Activated CD4-positive, alpha-beta T cell treated with anti-CD3 and anti-CD28 coated beads, Interleukin-2, amount 50 U/mL, for 1 hour (primary cell): ENCODE data around the gene POC1A.
"Not testable (repeated sequence)": the region's sequence is repeated elsewhere in the genome, so short reads cannot be mapped to it uniquely, and the experiment has no call there.

Experiments used
- DNase-seq: peaks from one replicate; pipeline ENCODE4 v3.0.0-alpha.2; 2020

Gene POC1A

GRCh38 chr3:52041118-52041731 is 113.0 kb downstream of the POC1A start:
- DNase-seq, result no peak

- DNase-seq, result no peak
Observed at GRCh38 chr3:52040600-52040999, 113.6 kb downstream of the POC1A start.

- DNase-seq, result no peak
Observed at GRCh38 chr3:52039846-52040245, 114.4 kb downstream of the POC1A start.

DNA sequence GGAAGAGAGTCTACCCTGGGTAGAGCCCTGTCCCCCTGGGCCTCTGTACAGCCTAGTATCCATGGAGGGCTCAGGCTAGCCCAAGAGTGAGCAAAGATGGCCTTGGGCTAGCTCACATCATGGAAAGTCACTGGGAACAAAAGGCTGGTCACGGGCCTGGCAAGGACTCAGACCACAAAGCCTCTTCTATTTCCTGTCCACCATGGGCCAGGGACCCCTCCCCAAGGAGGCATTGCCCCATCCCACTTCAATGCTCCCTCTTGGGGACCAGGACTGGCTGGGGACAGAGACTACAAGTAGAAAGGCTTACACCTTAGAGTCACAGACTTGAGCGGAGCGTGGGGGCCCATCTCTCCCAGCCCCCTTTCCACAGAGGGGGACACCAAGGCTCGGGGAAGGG is 114.8 kb downstream of the POC1A start:
- DNase-seq, result no peak

- DNase-seq, result no peak
Observed at GRCh38 chr3:52038227-52038626, 116.0 kb downstream of the POC1A start.

GRCh38 chr3:52037291-52037690 is 116.9 kb downstream of the POC1A start:
- no peak for DNase-seq

GRCh38 chr3:52036829-52037228 is 117.4 kb downstream of the POC1A start:
- DNase-seq, result no peak

- no peak for DNase-seq
Observed at GRCh38 chr3:52036222-52036694, 118.0 kb downstream of the POC1A start.

- DNase-seq, result no peak
Observed at GRCh38 chr3:52034651-52035050, 119.6 kb downstream of the POC1A start.

GRCh38 chr3:52034212-52034611 is 120.0 kb downstream of the POC1A start:
- no peak for DNase-seq

GRCh38 chr3:52033748-52034147 is 120.5 kb downstream of the POC1A start:
- DNase-seq, result not testable (repeated sequence)

DNA sequence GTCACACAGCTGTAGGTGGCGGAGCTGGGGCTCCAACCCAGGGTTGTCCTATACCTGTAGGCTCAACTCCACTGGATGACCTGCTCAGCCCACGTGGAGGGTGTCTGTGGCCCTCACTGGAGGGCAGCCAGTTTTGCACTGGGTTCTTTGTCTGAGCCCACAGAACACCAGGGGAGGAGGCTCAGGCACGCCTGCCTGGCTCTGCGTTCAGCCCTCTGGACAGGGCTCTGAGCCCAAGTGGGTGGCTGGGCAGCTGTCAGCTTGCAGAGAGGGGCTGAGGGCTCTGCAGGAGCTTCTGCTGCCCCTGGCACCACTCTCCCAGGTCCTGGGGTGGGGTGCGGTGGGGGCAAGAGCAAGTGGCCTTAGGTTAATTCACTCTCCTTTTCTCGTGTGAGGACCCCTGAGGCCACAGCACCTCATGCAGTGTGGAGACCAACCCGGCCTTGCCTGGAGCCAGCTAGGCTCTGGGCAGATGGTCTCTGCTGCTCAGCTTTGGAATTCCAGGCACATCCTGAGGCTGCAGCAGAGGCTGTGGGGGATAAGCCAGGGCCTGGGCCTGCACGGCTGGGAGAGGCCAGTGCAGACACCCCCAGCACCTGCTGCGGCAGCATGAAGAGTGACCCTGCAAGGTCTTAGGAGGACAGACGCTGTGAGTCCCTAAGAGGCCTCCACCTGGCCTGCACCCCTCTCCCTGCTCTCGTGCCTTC is 121.4 kb downstream of the POC1A start:
- DNase-seq, result no peak

GRCh38 chr3:52031896-52032295 is 122.3 kb downstream of the POC1A start:
- DNase-seq, result no peak

GRCh38 chr3:52030714-52031310 is 123.4 kb downstream of the POC1A start:
- DNase-seq, result no peak

DNA sequence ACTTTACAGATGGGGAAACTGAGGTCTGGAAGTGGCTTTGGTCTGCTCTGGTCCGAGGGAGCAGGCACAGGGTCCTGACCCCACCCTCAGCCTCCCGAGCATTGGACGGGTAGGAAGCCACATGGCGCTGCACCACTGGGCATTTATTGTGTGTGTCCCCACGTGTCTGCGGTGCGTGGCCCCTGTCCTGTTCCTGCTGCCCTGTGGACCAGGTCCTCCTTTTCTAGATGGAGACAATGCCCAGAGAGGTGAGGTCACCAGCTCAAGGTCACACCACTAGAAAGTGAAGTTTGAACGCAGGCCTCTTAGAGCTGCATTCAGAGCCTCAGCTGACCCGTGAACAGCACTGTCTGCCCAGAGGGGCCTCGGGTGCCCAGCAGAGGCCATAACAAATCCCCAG is 124.7 kb downstream of the POC1A start:
- DNase-seq, result no peak

DNA sequence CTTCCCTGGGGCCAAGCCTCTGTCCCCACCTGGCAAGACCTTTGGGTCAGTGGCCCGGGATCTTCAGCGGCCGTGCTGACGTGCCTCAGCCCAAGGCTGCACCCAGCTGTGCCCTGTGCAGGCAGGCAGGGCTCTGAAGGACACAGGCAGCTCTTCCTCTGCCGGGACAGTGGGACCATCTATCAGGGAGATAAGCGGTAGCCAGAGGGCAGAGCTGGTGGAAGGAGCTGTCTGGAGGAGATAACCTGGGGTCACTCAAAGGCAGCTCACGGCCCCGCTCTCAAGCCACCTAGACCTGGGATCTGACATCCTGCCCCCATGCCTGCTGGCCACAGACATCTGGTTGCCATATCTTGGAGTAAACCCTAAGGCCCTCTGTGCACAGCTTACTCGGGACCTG is 125.2 kb downstream of the POC1A start:
- DNase-seq, result no peak

DNA sequence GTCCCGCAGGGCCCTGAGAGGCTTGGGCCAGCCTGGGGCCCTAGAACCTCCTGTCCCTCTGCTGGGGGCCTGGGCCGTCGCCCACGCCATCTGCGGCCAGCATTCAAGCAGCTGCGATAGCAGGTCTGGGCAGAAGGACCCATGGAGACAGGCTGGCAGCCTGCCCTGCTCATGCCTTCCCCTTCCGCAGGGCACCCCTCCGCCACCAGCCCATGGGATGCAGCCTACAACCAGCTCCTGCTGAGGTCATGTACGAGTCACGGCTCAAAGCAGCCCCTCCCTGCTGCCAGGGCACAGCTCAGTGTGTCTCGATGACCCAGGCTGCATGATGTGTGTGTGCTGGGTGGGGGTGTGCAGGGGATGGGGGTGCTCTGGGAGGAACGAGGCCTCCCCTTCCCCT is 125.7 kb downstream of the POC1A start:
- no peak for DNase-seq

- DNase-seq, result no peak
Observed at GRCh38 chr3:52026041-52026440, 128.2 kb downstream of the POC1A start.

DNA sequence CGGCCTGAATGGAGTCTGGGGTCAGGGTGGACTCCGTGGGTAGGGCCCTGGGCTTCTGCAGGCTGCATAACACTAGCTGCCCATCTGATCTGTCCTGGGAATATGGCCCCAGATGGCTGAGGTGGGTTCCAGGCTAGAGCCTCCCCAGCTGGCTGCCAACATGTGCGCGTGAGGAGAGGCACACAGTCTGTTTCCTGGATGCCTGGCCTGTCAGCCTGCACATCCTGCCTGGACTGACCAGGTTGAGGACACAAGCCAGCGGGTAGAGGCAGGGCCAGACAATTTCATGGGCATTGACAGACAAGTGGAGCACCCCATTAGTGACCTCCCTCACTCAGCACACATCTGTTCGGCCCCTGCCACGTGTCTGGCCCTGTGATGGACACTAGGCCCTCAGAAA is 128.8 kb downstream of the POC1A start:
- DNase-seq, result no peak
